Immature natural killer cell (primary cell): ENCODE results near the gene NUDT14. TPM values are rescaled to one million over a fixed set of nuclear protein-coding genes. Genes with fewer than 3 reads are reported as not detected.

Experiments used
- DNase-seq, 3 donors: peaks; one replicate each; pipeline ENCODE4 v3.0.0; 2022; ENCODE audit warnings: mixed read lengths in 1 of 3
- H3K27ac Mint-ChIP-seq, 6 donors: one replicate each; pipeline ENCODE4 v1.8.0; 2020; ENCODE audit warnings: mixed read lengths in 6 of 6, mild to moderate bottlenecking in 5 of 6, inconsistent platforms in 4 of 6, moderate library complexity in 3 of 6
- H3K27me3 Mint-ChIP-seq, 3 donors: one replicate each; pipeline ENCODE4 v1.8.0; 2020 to 2021; ENCODE audit warnings: low read depth in 3 of 3, mild to moderate bottlenecking in 3 of 3, mixed read lengths in 3 of 3, moderate library complexity in 3 of 3, inconsistent platforms in 1 of 3
- H3K36me3 Mint-ChIP-seq, 3 donors: one replicate each; pipeline ENCODE4 v1.8.0; 2020; ENCODE audit warnings: mixed read lengths in 3 of 3, inconsistent platforms in 2 of 3, mild to moderate bottlenecking in 2 of 3
- H3K4me1 Mint-ChIP-seq, 2 donors: one replicate each; pipeline ENCODE4 v1.8.0; 2020; ENCODE audit warnings: inconsistent platforms in 2 of 2, mild to moderate bottlenecking in 2 of 2, mixed read lengths in 2 of 2, moderate library complexity in 1 of 2
- H3K4me3 Mint-ChIP-seq, 5 donors: one replicate each; pipeline ENCODE4 v1.8.0; 2020; ENCODE audit warnings: mild to moderate bottlenecking in 5 of 5, mixed read lengths in 5 of 5, inconsistent platforms in 3 of 5, moderate library complexity in 3 of 5
- H3K9me3 Mint-ChIP-seq, 6 donors: one replicate each; pipeline ENCODE4 v1.8.0; 2020; ENCODE audit warnings: mild to moderate bottlenecking in 6 of 6, mixed read lengths in 6 of 6, inconsistent platforms in 4 of 6, moderate library complexity in 3 of 6
- polyA plus RNA-seq, 3 donors: library from polyadenylated mRNA; unstranded; fragments of 300-500 nt; fragmentation: Illumina TruSeq; gene quantifications; one replicate each; pipeline ENCODE4 v1.2.3, GENCODE V29; 2021

Gene NUDT14
- polyA plus RNA-seq, 3 donors from 2014 or later = 21.9 to 29.7 (median 27.3) TPM

DNA sequence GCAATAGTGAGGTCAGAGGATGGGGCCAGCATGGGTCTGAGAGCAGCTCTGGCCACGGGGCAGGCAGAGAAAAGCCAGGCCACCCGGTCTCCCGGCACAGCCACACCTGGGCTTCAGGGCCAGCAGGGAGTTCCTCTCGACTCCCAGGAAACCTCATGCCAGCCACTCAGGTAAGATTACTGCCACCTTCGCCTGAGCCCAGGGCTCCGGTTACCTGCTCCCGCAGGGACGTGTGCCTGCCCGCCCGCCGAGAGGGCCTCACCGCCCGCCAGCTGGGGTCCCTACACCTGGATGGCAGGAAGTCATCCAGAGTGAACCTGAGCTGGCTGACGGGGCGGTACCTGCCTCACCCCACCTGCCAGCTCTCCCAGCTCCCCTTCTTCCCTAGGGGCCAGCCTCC lies 19.8 kb downstream of the NUDT14 start:
- Mint-ChIP-seq H3K27ac (no peak overlapping the region), H3K9me3 (no peaks in the 10 kb centered on the region), H3K27me3 (peaks cover 0 to 4% (median under 1%) of the 10 kb centered on the region in 3 donors), H3K4me3 (no peak overlapping the region), H3K36me3 (no peaks in the 10 kb centered on the region), H3K4me1 (peaks cover 0 to 2% of the 10 kb centered on the region in 2 donors)
- no peak for DNase-seq

DNA sequence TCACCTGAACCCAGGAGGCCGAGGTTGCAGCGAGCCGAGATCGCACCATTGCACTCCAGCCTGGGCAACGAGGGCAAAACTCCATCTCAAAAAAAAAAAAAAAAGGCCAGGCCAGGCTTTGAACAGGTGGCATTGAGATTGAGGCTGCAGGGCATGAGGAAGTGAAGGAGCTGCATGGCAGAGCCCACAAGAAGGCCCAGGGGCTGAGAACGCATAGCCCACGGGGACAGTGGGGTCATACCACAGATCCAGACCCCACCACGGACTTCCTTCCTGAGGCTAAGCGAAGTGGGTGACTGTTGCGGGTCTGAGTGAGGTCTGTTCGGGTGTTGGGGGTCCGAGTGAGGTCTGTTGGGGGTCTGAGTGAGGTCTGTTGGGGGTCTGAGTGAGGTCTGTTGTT lies 20.3 kb downstream of the NUDT14 start:
- Mint-ChIP-seq H3K9me3 (no peaks in the 10 kb centered on the region), H3K4me1 (peaks cover 0 to 2% of the 10 kb centered on the region in 2 donors), H3K27ac (no peak overlapping the region)

DNA sequence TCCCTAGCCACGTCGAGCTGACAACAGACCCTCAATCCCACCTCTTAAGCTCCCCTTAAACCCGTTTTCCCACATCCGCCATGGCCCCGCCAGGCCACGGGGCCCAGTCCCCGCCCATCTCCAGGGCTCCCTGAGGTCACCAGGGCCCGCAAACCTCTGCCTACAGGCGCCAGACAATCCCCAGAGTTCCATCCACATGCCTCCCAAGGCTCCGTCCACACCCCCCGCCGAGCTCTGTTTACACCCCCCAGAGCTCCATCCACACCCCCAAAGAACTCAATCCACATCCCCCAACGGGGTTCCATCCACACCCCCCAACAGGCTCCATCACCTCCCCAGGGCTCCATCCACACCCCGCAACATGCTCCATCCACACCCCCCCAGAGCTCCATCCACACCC lies 21.8 kb downstream of the NUDT14 start:
- Mint-ChIP-seq H3K36me3 (no peaks in the 10 kb centered on the region), H3K4me1 (peaks cover 0 to 2% of the 10 kb centered on the region in 2 donors), H3K4me3 (no peak overlapping the region), H3K27me3 (peaks cover 0 to 4% (median 2%) of the 10 kb centered on the region in 3 donors), H3K27ac (no peak overlapping the region), H3K9me3 (no peaks in the 10 kb centered on the region)
- DNase-seq = no peak

More for the DNA sequence above, 20.3 kb downstream of the NUDT14 start:
- H3K27me3 Mint-ChIP-seq = peaks cover 0 to 4% (median 2%) of the 10 kb centered on the region in 3 donors
- H3K36me3 Mint-ChIP-seq = no peaks in the 10 kb centered on the region
- no peak for DNase-seq
- no peak overlapping the region for H3K4me3 Mint-ChIP-seq

DNA sequence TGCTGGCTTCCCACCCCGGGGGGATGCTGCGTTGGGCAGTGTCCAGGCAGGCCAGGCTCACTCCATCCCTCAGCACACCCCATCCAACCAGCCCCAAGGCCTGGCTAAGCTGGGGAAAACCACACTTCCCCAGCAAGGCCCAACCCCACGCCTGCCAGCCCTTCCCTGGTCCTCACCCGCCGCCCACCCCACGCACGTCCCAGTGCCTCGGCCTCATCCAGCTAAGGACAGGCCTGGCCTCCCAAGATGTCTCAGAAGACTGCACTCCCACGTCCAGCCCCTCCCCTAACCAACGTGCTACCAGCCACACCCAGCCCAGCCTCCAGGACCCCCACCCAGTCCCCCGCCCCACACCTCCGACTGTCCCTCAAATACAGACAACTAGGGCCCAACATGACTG lies 22.3 kb downstream of the NUDT14 start:
- Mint-ChIP-seq H3K27ac (no peak overlapping the region), H3K36me3 (no peaks in the 10 kb centered on the region), H3K4me1 (peaks cover 0 to 2% of the 10 kb centered on the region in 2 donors), H3K4me3 (no peak overlapping the region), H3K27me3 (peaks cover 0 to 4% (median 2%) of the 10 kb centered on the region in 3 donors), H3K9me3 (no peaks in the 10 kb centered on the region)
- DNase-seq = no peak

DNA sequence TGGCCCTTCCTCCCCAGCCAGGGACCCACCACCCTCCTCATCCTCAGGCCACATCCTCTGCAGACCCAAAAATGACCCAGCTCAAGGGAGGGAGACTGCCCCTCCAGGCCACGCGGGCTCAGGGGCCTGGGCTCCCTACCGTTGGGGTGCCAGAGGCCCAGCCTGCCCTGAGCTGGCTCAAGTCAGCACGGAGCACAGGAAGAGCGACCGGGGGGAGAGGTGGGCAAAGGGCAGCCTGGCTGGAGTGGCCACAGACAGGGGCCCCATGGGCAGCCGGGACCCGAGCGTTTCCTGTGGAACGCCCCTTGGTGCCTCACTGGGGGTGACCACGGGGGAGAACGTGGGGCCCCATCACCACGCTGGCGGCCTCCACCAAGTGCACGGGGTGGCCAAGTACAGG lies 23.2 kb downstream of the NUDT14 start:
- no peak overlapping the region for H3K27ac Mint-ChIP-seq
- peaks cover 0 to 2% of the 10 kb centered on the region in 2 donors for H3K4me1 Mint-ChIP-seq
- peaks cover 0 to 4% (median 2%) of the 10 kb centered on the region in 3 donors for H3K27me3 Mint-ChIP-seq
- H3K36me3 Mint-ChIP-seq = no peaks in the 10 kb centered on the region
- DNase-seq = no peak
- no peaks in the 10 kb centered on the region for H3K9me3 Mint-ChIP-seq
- H3K4me3 Mint-ChIP-seq = no peak overlapping the region

DNA sequence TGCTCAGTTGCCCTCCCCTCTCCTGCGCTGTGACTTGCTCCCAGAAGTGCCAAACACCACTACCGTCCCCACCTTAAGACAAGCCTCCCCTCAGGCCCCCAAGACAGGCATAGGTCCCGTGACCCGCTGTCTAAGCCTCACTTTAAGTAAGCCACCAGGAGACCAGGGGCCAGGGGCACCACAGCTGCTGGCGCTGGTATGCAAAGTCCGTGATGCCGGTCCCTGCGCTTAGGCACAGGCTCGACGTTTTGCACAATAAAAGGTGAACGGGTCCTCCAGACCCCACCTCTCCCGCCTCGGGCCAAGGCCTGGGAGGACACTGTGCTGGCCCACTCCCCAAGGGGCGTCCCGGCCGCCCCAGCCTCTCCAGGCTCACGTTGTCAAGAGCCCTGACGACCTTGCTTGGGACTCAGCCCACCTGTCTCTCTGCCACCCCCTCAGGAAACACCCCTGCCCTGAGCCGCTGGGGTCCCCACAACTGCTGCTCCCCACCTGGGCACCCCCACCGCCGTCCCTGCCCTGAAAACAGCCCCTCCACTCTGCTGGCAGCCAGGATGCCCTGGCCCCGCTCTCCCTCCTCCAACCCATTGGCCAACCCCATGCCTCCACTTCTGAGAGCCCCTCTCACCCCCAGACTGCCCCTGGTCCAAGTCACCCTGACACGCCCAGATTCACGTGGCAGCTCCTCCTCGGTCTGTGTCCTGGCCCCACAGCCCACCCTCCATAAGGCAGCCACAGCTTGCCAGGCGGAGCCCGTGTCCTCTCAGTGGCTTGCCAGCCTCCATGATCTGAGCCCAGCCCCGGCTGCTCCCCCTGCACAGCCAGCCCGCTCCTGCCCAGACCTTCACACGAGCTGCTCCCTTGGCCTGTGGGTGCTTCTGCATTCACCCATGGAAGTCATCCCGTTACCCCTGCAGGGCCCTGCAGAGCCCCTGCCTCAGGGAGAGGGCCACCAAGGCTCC lies 24.4 kb downstream of the NUDT14 start:
- H3K4me3 Mint-ChIP-seq = no peak overlapping the region
- H3K4me1 Mint-ChIP-seq = peaks cover 0 to under 1% of the 10 kb centered on the region in 2 donors
- H3K27ac Mint-ChIP-seq = no peak overlapping the region
- H3K9me3 Mint-ChIP-seq = no peaks in the 10 kb centered on the region
- H3K36me3 Mint-ChIP-seq = no peaks in the 10 kb centered on the region
- DNase-seq = no peak
- H3K27me3 Mint-ChIP-seq = peaks cover 0 to 3% (median 2%) of the 10 kb centered on the region in 3 donors

DNA sequence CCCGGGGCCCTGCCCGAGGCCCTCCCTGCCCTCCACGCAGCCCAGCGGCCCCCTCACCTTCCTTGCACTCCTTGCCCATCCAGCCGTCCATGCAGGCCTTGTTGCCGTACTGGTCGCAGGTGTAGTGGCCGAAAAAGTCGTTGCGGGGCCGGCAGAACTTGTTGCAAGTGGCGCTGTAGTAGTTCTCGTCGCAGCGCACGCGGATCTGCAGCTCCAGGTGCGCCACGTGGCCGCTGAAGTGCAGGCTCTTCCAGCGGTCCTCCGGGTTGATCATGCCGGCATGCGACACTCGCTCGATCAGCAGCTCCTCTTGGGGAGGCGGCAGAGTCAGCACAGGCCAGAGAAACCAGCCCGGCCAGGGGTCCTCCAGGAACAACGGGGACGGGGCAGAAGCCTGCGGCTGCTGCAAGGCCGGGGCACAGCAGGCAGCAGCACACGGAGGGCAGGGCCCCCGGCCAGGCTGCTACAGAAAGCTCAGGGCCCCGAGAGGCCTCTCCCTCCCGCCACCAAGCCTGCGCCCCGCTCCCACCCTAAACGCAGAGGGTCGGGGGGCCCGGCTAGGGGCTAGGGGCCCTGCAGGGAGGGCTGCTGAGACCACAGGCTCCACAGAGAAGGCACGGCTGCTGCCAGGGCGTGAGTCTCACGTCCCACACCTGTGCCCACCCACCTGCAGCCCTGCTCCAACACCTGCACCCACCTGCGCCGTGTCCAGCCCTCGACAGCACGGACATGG lies 25.3 kb downstream of the NUDT14 start:
- DNase-seq = no peak
- no peaks in the 10 kb centered on the region for H3K4me1 Mint-ChIP-seq
- H3K36me3 Mint-ChIP-seq = no peaks in the 10 kb centered on the region
- H3K27ac Mint-ChIP-seq = no peak overlapping the region
- H3K4me3 Mint-ChIP-seq = no peak overlapping the region
- H3K27me3 Mint-ChIP-seq = peaks cover 0 to 3% (median 2%) of the 10 kb centered on the region in 3 donors
- no peaks in the 10 kb centered on the region for H3K9me3 Mint-ChIP-seq

DNA sequence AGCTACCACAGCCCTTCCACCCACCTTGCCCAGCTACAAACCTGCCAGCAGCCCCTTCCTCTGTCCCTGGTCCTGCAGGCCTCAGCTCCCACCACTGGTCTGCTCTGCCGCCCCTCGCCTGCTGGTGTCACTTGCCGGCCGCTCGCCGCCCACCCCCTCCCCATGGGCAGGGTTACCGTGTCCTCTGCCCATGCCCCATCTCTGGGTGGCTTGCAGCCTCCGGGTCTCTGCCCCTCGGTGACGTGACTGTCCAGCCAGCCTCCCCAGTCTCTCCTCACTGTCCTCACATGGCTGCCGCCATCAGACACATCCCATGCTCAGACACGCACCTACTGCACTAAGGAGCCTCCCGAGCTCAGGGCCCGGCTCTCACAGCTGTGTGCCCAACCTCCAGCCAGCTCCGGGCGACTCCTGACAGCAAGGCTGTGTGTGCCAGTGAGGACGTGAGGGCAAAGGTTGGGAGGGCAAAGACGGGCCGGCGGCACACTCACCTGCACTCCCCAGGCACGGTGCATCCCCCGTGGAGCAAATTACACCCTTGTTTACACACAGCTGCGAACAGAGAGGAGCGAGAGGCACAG lies 26.0 kb downstream of the NUDT14 start:
- H3K27me3 Mint-ChIP-seq = peaks cover 0 to 2% (median 0%) of the 10 kb centered on the region in 3 donors
- no peaks in the 10 kb centered on the region for H3K4me1 Mint-ChIP-seq
- DNase-seq = no peak
- no peak overlapping the region for H3K27ac Mint-ChIP-seq
- no peaks in the 10 kb centered on the region for H3K36me3 Mint-ChIP-seq
- H3K9me3 Mint-ChIP-seq = no peaks in the 10 kb centered on the region
- H3K4me3 Mint-ChIP-seq = no peak overlapping the region

DNA sequence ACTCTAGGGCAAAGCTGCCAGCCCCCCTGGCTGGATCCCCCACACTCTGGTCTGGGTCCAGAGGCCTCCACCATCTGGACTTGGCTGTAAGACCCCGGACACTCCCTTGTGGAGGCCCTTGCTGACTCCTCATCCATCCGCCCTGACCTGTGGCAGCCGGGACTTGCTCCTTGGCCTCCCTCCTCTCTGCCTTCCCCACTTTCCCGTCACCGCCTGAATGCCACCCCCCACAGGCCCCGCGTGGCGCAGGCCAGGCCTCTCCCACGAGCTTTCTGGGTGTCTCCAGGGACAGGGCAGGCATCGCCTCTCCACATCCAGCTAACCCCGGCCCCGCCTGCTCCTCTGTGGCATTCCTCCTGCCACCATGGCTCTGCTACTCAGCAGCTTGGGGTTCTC lies 26.6 kb downstream of the NUDT14 start:
- Mint-ChIP-seq H3K36me3 (no peaks in the 10 kb centered on the region), H3K4me3 (no peak overlapping the region), H3K27me3 (peaks cover 0 to 2% (median 0%) of the 10 kb centered on the region in 3 donors), H3K9me3 (no peaks in the 10 kb centered on the region), H3K4me1 (no peaks in the 10 kb centered on the region), H3K27ac (no peak overlapping the region)
- DNase-seq = no peak

DNA sequence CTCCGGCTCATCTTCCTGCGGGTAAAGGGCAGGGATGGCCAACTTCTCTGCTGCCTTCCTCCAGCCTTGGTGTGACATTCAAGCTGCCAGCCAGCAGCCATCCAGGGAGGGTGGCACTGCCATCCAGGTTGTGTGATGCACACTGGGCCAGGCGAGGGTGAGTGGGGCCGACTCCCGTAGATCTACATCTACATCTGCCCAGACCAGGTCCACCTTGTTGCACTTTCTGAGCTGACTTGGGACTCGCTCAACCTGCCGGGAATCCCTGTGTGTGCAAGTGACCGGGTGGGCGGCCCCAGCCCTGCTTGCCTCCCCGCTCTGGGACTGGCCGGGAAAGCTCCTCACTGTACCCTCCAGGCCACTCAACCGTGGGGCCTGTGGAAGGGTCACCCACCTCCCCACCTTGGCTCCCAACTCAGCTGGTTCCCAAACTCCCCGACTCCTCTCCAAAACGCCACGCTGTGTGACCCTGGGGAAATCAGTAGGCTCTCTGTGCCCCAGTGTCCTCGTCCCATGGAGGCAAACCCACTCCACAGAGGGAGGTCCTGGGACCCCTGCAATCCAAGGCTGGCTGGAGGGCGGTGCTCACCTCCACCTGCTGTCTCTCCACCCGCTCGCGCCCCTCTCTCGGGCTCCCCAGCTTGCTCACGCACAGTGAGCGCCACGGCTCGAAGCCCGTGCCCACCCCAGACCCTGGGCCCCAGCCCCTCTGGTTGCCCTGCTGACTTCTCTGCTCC lies 27.2 kb downstream of the NUDT14 start:
- Mint-ChIP-seq H3K4me1 (no peaks in the 10 kb centered on the region), H3K27ac (no peak overlapping the region), H3K4me3 (no peak overlapping the region), H3K36me3 (no peaks in the 10 kb centered on the region), H3K9me3 (no peaks in the 10 kb centered on the region), H3K27me3 (peaks cover 0 to 2% (median 0%) of the 10 kb centered on the region in 3 donors)
- DNase-seq = no peak

DNA sequence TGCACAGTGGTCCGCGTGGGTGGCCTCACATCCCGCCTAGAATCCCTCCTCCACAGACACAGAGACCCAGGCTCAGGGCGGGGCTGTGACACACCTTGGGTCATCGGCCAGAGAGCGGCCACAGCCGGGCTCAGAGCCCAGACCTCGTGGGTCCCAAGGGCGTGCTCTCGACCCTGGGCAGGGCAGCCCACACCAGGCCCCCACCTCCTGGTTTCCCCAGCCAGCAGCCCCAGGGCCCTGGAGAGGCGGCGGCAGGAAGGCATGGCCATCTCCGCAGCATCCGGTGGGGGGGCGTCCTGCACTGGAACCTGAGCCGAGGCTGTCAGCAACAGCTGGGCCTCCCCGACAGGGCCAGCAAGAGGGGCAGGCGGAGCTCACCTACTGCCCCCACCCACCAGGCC lies 27.8 kb downstream of the NUDT14 start:
- Mint-ChIP-seq H3K27me3 (peaks cover 0 to 2% (median 0%) of the 10 kb centered on the region in 3 donors), H3K27ac (no peak overlapping the region), H3K9me3 (no peaks in the 10 kb centered on the region), H3K4me1 (no peaks in the 10 kb centered on the region), H3K36me3 (no peaks in the 10 kb centered on the region), H3K4me3 (no peak overlapping the region)
- no peak for DNase-seq

DNA sequence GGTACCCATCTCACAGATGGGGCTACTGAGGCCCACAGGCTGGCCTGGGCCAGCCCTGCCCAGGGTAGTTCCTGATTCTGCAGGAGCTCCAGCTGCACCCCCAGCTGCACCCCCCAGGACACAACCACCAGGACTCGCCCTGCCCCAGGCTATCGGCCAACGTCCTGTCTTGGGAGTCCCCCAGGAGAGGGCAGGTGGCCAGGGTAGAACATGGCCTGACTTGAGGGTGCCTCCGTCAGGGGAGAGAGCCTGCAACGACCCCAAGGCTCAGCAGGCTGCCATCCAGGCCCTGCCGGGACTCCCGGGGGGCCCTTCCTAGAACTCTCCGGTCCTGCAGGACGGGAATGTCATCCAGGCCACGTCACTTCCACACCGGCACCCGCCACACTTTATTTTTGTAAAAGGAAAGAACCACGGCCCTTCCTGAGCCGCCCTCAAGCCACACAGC lies 28.3 kb downstream of the NUDT14 start:
- H3K9me3 Mint-ChIP-seq = no peaks in the 10 kb centered on the region
- H3K4me3 Mint-ChIP-seq = no peak overlapping the region
- H3K27me3 Mint-ChIP-seq = peaks cover 0 to 2% (median 0%) of the 10 kb centered on the region in 3 donors

More for the DNA sequence above, 28.3 kb downstream of the NUDT14 start:
- no peak for DNase-seq
- no peaks in the 10 kb centered on the region for H3K36me3 Mint-ChIP-seq
- H3K4me1 Mint-ChIP-seq = no peaks in the 10 kb centered on the region
- H3K27ac Mint-ChIP-seq = no peak overlapping the region
